RWPE2 (cell line): Measurements from ENCODE around the gene LCN6.

Experiments used
- ATAC-seq: fragments of 200-7000 bp; cut with Tn5 transposase; 3 replicates; pipeline ENCODE4 v1.9.1; 2021; ENCODE audit warnings: low read depth
- DNase-seq: peaks from one replicate; pipeline ENCODE4 v3.0.0-alpha.2; 2020; ENCODE audit warnings: low spot score
- H3K27ac ChIP-seq: fragments of 450-650 bp; 2 replicates; pipeline ENCODE4 v1.5.1; 2017; ENCODE audit warnings: mild to moderate bottlenecking; ENCODE audit not compliant: poor library complexity, severe bottlenecking
- H3K27me3 ChIP-seq: fragments of 250-450 bp; sonication (Bioruptor Pico); 2 replicates; pipeline ENCODE4 v1.5.1; 2021; ENCODE audit warnings: mild to moderate bottlenecking, moderate library complexity; ENCODE audit not compliant: insufficient read depth, poor library complexity, severe bottlenecking
- H3K36me3 ChIP-seq: fragments of 250-450 bp; sonication (Bioruptor Pico); 2 replicates; pipeline ENCODE4 v1.5.1; 2020; ENCODE audit warnings: low read depth, mild to moderate bottlenecking, moderate library complexity
- H3K4me1 ChIP-seq: fragments of 250-450 bp; sonication (Bioruptor Pico); 2 replicates; pipeline ENCODE4 v1.5.1; 2021; ENCODE audit warnings: mild to moderate bottlenecking, moderate library complexity; ENCODE audit not compliant: insufficient read depth, poor library complexity, severe bottlenecking
- H3K4me3 ChIP-seq: fragments of 250-450 bp; sonication (Bioruptor Pico); 2 replicates; pipeline ENCODE4 v1.5.1; 2021; ENCODE audit warnings: mild to moderate bottlenecking, moderate library complexity; ENCODE audit not compliant: severe bottlenecking
- H3K9me3 ChIP-seq: fragments of 250-450 bp; sonication (Bioruptor Pico); 2 replicates; pipeline ENCODE4 v1.5.1; 2021; ENCODE audit warnings: mild to moderate bottlenecking, moderate library complexity; ENCODE audit not compliant: severe bottlenecking
- CTCF ChIP-seq: fragments of 450-650 bp; IDR thresholded peaks from one replicate; pipeline ENCODE4 v1.5.1; 2017; ENCODE audit warnings: mild to moderate bottlenecking, moderate library complexity; ENCODE audit not compliant: poor library complexity, severe bottlenecking

Gene LCN6

DNA sequence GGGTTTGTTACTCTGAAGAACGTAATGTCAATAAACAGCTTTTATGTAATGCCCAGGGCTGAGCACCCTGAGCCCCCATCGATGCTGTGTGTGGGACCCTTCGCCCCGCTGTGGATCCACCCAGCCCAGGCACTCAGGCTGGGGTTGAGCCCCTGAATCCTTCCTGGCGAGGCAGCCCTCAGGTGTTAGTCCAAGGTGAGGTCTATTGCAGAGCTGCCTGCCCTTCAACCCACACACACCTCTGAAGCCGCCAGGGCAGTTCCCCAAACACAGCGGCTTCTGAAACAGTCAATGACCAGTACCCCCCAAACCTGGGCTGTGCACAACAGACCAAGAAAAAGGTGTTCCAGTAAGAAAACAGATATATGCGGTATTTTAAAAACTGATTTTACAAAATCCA, 24.3 kb downstream of the LCN6 start:
- DNase-seq (no peak), ATAC-seq (no peak)
- H3K4me3 ChIP-seq = no peak overlapping the region
- TF ChIP-seq CTCF = no peak
- H3K9me3 ChIP-seq = no peaks in the 10 kb centered on the region
- peaks cover 45% of the 10 kb centered on the region for H3K36me3 ChIP-seq
- H3K27ac ChIP-seq = no peak overlapping the region
- no peaks in the 10 kb centered on the region for H3K27me3 ChIP-seq
- peaks cover 24% of the 10 kb centered on the region for H3K4me1 ChIP-seq

- TF ChIP-seq CTCF = no peak
- DNase-seq = no peak
- no peak for ATAC-seq
- no peak overlapping the region for H3K4me3 ChIP-seq
- peaks cover 24% of the 10 kb centered on the region for H3K4me1 ChIP-seq
- H3K36me3 ChIP-seq = peaks cover 45% of the 10 kb centered on the region
- H3K9me3 ChIP-seq = no peaks in the 10 kb centered on the region
- H3K27me3 ChIP-seq = no peaks in the 10 kb centered on the region
- no peak overlapping the region for H3K27ac ChIP-seq
These were observed 24.9 kb downstream of the LCN6 start for GRCh38 chr9:136723362-136723976.

DNA sequence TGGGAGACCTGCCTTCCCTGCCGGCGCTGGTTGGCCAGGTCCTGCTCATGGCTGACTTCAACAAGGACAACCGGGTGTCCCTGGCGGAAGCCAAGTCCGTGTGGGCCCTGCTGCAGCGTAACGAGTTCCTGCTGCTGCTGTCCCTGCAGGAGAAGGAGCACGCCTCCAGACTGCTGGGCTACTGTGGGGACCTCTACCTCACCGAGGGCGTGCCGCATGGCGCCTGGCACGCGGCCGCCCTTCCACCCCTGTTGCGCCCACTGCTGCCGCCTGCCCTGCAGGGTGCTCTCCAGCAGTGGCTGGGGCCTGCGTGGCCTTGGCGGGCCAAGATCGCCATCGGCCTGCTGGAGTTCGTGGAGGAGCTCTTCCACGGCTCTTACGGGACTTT, 25.4 kb downstream of the LCN6 start:
- Histone ChIP-seq H3K4me3 (no peak overlapping the region), H3K9me3 (no peaks in the 10 kb centered on the region), H3K36me3 (peaks cover 45% of the 10 kb centered on the region), H3K27me3 (no peaks in the 10 kb centered on the region), H3K4me1 (peaks cover 24% of the 10 kb centered on the region), H3K27ac (no peak overlapping the region)
- TF ChIP-seq CTCF = no peak
- ATAC-seq = no peak
- DNase-seq = no peak

GRCh38 chr9:136722093-136722968, 26.0 kb downstream of the LCN6 start:
- Histone ChIP-seq H3K4me3 (no peak overlapping the region), H3K36me3 (peaks cover 45% of the 10 kb centered on the region), H3K9me3 (no peaks in the 10 kb centered on the region), H3K4me1 (peaks cover 24% of the 10 kb centered on the region), H3K27ac (peak overlapping the region; percentile 33), H3K27me3 (no peaks in the 10 kb centered on the region)
- ATAC-seq (no peak; the same call in 2 of the 3 replicates), DNase-seq (no peak)
- TF ChIP-seq CTCF = no peak
